SH-SY5Y (cell line): Measurements from ENCODE around the gene STPG4.

Experiments
- GATA2 ChIP-seq: IDR thresholded peaks from 2 replicates; pipeline ENCODE4 v1.6.1; 2011; ENCODE audit warnings: mild to moderate bottlenecking, low read depth, low read length
- GATA3 ChIP-seq: IDR thresholded peaks from 2 replicates; pipeline ENCODE4 v1.6.1; 2011; ENCODE audit warnings: low read depth, mild to moderate bottlenecking, low read length, moderate library complexity

STPG4 gene

GRCh38 chr2:47051562-47051961, 103.5 kb downstream of the STPG4 start:
- TF ChIP-seq GATA2: no peak
- no peak for TF ChIP-seq GATA3

GRCh38 chr2:47050762-47051161, 104.3 kb downstream of the STPG4 start:
- TF ChIP-seq GATA2: no peak
- TF ChIP-seq GATA3: no peak

- TF ChIP-seq GATA2: no peak
- no peak for TF ChIP-seq GATA3
Measured at GRCh38 chr2:47050021-47050760, 104.9 kb downstream of the STPG4 start.

- TF ChIP-seq GATA2: no peak
- no peak for TF ChIP-seq GATA3
Measured at GRCh38 chr2:47049502-47049901, 105.6 kb downstream of the STPG4 start.

GRCh38 chr2:47048801-47049480, 106.2 kb downstream of the STPG4 start:
- TF ChIP-seq GATA3 (no peak), GATA2 (no peak)

- TF ChIP-seq GATA3 (no peak), GATA2 (no peak)
Measured at GRCh38 chr2:47046271-47046670, 108.8 kb downstream of the STPG4 start.

- no peak for TF ChIP-seq GATA3
- TF ChIP-seq GATA2: no peak
Measured at GRCh38 chr2:47043891-47044239, 111.2 kb downstream of the STPG4 start.

- no peak for TF ChIP-seq GATA2
- TF ChIP-seq GATA3: no peak
Measured at GRCh38 chr2:47043142-47043890, 111.8 kb downstream of the STPG4 start.

GRCh38 chr2:47041891-47042684, 113.0 kb downstream of the STPG4 start:
- TF ChIP-seq GATA2 (peak; percentile 15; the same call in 1 of the 2 replicates), GATA3 (no peak)

GRCh38 chr2:47041063-47041462, 114.0 kb downstream of the STPG4 start:
- TF ChIP-seq GATA2: peak; percentile 45; the same call in 1 of the 2 replicates
- TF ChIP-seq GATA3: no peak

- TF ChIP-seq GATA2 (no peak), GATA3 (no peak)
Measured at GRCh38 chr2:47040651-47041050, 114.5 kb downstream of the STPG4 start.

- no peak for TF ChIP-seq GATA3
- no peak for TF ChIP-seq GATA2
Measured at GRCh38 chr2:47039913-47040562, 115.1 kb downstream of the STPG4 start.

- TF ChIP-seq GATA3 (no peak), GATA2 (no peak)
Measured at GRCh38 chr2:47039489-47039870, 115.6 kb downstream of the STPG4 start.
